AG04450 (cell line): Measurements from ENCODE around the gene ATXN7L2. TPM values are rescaled to one million over a fixed set of nuclear protein-coding genes. Genes with fewer than 3 reads are reported as not detected.
A peak's percentile ranks its signal among the peaks of the same experiment; 100 is the strongest.

Source experiments
- CTCF ChIA-PET: fragments of 300-600, 350-600 bp; formaldehyde crosslinking; extraction: SDS; loops from one replicate; lab custom pipeline; 2022; ENCODE audit warnings: antibody characterized with exemption, inconsistent platforms; lab: Charles Lee
- POLR2A ChIA-PET: fragments of 350-600 bp; formaldehyde crosslinking; extraction: SDS; loops from one replicate; lab custom pipeline; 2021; ENCODE audit warnings: antibody characterized with exemption, inconsistent platforms; lab: Yijun Ruan, JAX
- DNase-seq: peaks from one replicate; pipeline ENCODE4 v3.0.0-alpha.2; 2011; ENCODE audit warnings: low read depth, low spot score
- H3K27ac ChIP-seq: one replicate; pipeline ENCODE4 v1.5.1; 2012; ENCODE audit warnings: low read depth, low read length, control low read depth
- H3K27me3 ChIP-seq: one replicate; pipeline ENCODE4 v1.6.0; 2012; ENCODE audit warnings: low read length; ENCODE audit not compliant: control insufficient read depth, insufficient read depth
- H3K4me3 ChIP-seq: 2 replicates; pipeline ENCODE4 v1.5.1; 2011; ENCODE audit warnings: mild to moderate bottlenecking, low read depth, low read length, control low read depth
- H3K9me3 ChIP-seq: 2 replicates; pipeline ENCODE4 v1.5.1; 2012; ENCODE audit warnings: low read length; ENCODE audit not compliant: control insufficient read depth, insufficient read depth
- CTCF ChIP-seq: IDR thresholded peaks from 2 replicates; pipeline ENCODE4 v1.5.1; 2011; ENCODE audit warnings: low read depth, low read length, control low read depth, inconsistent platforms
- polyA plus RNA-seq: library from polyadenylated mRNA; depleted of rRNA; stranded (reverse); fragments of >200 nt; gene quantifications from 2 replicates; pipeline ENCODE4 v1.2.3, GENCODE V29; 2011

ATXN7L2 gene
- polyA plus RNA-seq, 1 experiment = 1.5 TPM

GRCh38 chr1:109498161-109498801, 14.6 kb downstream of the ATXN7L2 start:
- ChIA-PET POLR2A (interaction anchor here (0.7 kb wide), 1 partner anchor 431 kb away, joined by 3 read pairs; no protein-coding TSS in a partner anchor), CTCF (interaction anchor here (0.6 to 37.0 kb wide), 13 partner anchors 8 to 527 kb away, joined by 3 to 1351 read pairs (median 5); partner anchors contain the start of genes AMIGO1 and GPR61)
- peak; percentile 72 for TF ChIP-seq CTCF
- DNase-seq = no peak
- no peaks in the 10 kb centered on the region for H3K9me3 ChIP-seq
- no peak overlapping the region for H3K4me3 ChIP-seq
- no peaks in the 10 kb centered on the region for H3K27me3 ChIP-seq
- H3K27ac ChIP-seq = no peak overlapping the region

GRCh38 chr1:109499081-109499480, 15.4 kb downstream of the ATXN7L2 start:
- no peak for DNase-seq
- no peak for TF ChIP-seq CTCF
- H3K9me3 ChIP-seq = no peaks in the 10 kb centered on the region
- CTCF ChIA-PET = interaction anchor here (1.0 to 37.0 kb wide), 9 partner anchors 9 to 50 kb away, joined by 3 to 1351 read pairs (median 12); partner anchors contain the start of genes AMIGO1 and GPR61
- no peak overlapping the region for H3K4me3 ChIP-seq
- no peaks in the 10 kb centered on the region for H3K27me3 ChIP-seq
- H3K27ac ChIP-seq = no peak overlapping the region
- POLR2A ChIA-PET = no interaction called here

GRCh38 chr1:109499661-109500536, 16.2 kb downstream of the ATXN7L2 start:
- no peak overlapping the region for H3K4me3 ChIP-seq
- DNase-seq = no peak

GRCh38 chr1:109500941-109501381, 17.3 kb downstream of the ATXN7L2 start:
- ChIA-PET CTCF (interaction anchor here (0.6 to 37.0 kb wide), 4 partner anchors 8 to 224 kb away, joined by 3 to 1351 read pairs (median 6); partner anchors contain the start of gene GPR61), POLR2A (no interaction called here)
- Histone ChIP-seq H3K4me3 (no peak overlapping the region), H3K27me3 (no peaks in the 10 kb centered on the region), H3K9me3 (no peaks in the 10 kb centered on the region), H3K27ac (peak overlapping the region; percentile 21)
- TF ChIP-seq CTCF = no peak
- no peak for DNase-seq

More at GRCh38 chr1:109499661-109500536, 16.2 kb downstream of the ATXN7L2 start:
- peak overlapping the region; percentile 47 for H3K27ac ChIP-seq
- H3K9me3 ChIP-seq = no peaks in the 10 kb centered on the region
- no peaks in the 10 kb centered on the region for H3K27me3 ChIP-seq
- CTCF ChIA-PET = interaction anchor here (1.0 to 37.0 kb wide), 9 partner anchors 9 to 50 kb away, joined by 3 to 1351 read pairs (median 12); partner anchors contain the start of genes AMIGO1 and GPR61
- POLR2A ChIA-PET = interaction anchor here (0.7 kb wide), 1 partner anchor 304 kb away, joined by 3 read pairs; no protein-coding TSS in a partner anchor
- TF ChIP-seq CTCF = peak; percentile 51
